ENCODE measurements around the gene ZNF710.

DNA sequence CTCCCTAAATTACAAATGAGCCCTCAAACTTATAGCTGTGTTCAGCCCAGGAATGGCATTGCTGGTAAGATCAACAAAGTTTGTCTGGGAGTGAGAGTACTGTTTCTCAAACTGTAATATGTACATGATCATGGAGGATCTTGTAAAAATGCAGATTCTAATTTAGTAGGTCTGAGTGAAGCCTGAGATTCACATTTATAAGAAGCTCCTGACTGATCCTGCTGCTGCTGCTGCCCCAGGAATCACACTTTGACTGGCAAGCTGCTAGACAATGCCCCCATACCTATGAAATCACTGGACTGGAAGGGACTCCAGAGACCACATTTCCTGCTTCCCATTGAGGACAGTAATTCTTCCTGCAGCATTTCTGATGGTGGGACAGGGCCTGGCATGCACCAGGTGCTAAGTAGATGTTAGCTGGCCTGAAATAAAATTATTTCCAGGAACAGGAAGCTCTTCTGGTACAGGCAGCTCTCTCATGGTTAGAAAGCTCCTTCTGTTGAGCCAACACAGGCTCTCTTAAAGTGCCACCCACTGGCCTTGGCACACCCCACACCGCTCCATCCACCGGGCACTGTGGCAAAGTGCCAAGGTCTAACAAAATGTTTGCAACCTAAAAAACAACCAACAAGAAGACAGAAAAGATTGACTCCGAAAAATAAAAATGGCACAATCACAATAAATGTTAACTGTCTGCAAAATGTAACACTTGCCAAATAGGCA, 36.7 kb upstream of the ZNF710 start:
- TF ChIP-seq, protein P1, sequence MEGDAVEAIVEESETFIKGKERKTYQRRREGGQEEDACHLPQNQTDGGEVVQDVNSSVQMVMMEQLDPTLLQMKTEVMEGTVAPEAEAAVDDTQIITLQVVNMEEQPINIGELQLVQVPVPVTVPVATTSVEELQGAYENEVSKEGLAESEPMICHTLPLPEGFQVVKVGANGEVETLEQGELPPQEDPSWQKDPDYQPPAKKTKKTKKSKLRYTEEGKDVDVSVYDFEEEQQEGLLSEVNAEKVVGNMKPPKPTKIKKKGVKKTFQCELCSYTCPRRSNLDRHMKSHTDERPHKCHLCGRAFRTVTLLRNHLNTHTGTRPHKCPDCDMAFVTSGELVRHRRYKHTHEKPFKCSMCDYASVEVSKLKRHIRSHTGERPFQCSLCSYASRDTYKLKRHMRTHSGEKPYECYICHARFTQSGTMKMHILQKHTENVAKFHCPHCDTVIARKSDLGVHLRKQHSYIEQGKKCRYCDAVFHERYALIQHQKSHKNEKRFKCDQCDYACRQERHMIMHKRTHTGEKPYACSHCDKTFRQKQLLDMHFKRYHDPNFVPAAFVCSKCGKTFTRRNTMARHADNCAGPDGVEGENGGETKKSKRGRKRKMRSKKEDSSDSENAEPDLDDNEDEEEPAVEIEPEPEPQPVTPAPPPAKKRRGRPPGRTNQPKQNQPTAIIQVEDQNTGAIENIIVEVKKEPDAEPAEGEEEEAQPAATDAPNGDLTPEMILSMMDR (conservative IDR thresholded peaks at IDR 0.05; ENCODE audit: low read length) = no peak
- no peak for TF ChIP-seq EZH2phosphoT487 (IDR thresholded peaks at IDR 0.05; ENCODE audit: borderline replicate concordance, low read depth, low read length)

Data from OCI-LY7 (cell line).